Fibroblast of lung (primary cell): Measurements from ENCODE around the gene SAFB2. TPM values are rescaled to one million over a fixed set of nuclear protein-coding genes. Genes with fewer than 3 reads are reported as not detected.

ENCODE experiments used
- DNase-seq, 2 donors: peaks; one replicate each; pipeline versions ENCODE4 v3.0.0 to v3.0.0-alpha.2; 2010; ENCODE audit warnings: low read depth in 2 of 2
- H2AFZ ChIP-seq: 2 replicates; pipeline ENCODE4 v1.5.1; 2012; ENCODE audit warnings: low read length, control low read depth, inconsistent platforms
- H3K27ac ChIP-seq: 2 replicates; pipeline ENCODE4 v1.5.1; 2011; ENCODE audit warnings: low read length, control low read depth; ENCODE audit not compliant: insufficient read depth
- H3K27me3 ChIP-seq: 2 replicates; pipeline ENCODE4 v1.5.1; 2011; ENCODE audit warnings: mild to moderate bottlenecking, low read length; ENCODE audit not compliant: control insufficient read depth, insufficient read depth
- H3K36me3 ChIP-seq: 2 replicates; pipeline ENCODE4 v1.5.1; 2011; ENCODE audit warnings: low read length; ENCODE audit not compliant: control insufficient read depth, insufficient read depth
- H3K4me1 ChIP-seq: 2 replicates; pipeline ENCODE4 v1.5.1; 2011; ENCODE audit warnings: low read length; ENCODE audit not compliant: control insufficient read depth, insufficient read depth; ENCODE audit errors: extremely low read depth
- H3K4me2 ChIP-seq: 2 replicates; pipeline ENCODE4 v1.5.1; 2011; ENCODE audit warnings: low read length, control low read depth; ENCODE audit not compliant: insufficient read depth; ENCODE audit errors: extremely low read depth
- H3K4me3 ChIP-seq, 4 experiments: fragments of 200-600 bp in 1 of 4; sonication (generic) in 1 of 4; replicated peaks in 1 of 4; 2 replicates each; pipeline ENCODE4 v1.5.1; 2011 to 2016; ENCODE audit warnings: low read length in 4 of 4, low read depth in 3 of 4, mild to moderate bottlenecking in 3 of 4, control low read depth in 2 of 4, inconsistent platforms in 1 of 4, mixed read lengths in 1 of 4; ENCODE audit not compliant: insufficient read depth in 1 of 4; ENCODE audit errors: control extremely low read depth in 1 of 4
- H3K79me2 ChIP-seq: 2 replicates; pipeline ENCODE4 v1.5.1; 2012; ENCODE audit warnings: mild to moderate bottlenecking, low read length, inconsistent platforms; ENCODE audit not compliant: control insufficient read depth, insufficient read depth
- H3K9ac ChIP-seq: 2 replicates; pipeline ENCODE4 v1.5.1; 2011; ENCODE audit warnings: mild to moderate bottlenecking, low read length, control low read depth; ENCODE audit not compliant: insufficient read depth
- H3K9me3 ChIP-seq: 2 replicates; pipeline ENCODE4 v1.5.1; 2012; ENCODE audit warnings: low read depth, low read length; ENCODE audit not compliant: control insufficient read depth, insufficient read depth
- H4K20me1 ChIP-seq: 2 replicates; pipeline ENCODE4 v1.5.1; 2011; ENCODE audit warnings: low read length; ENCODE audit not compliant: control insufficient read depth, insufficient read depth; ENCODE audit errors: extremely low read depth
- EZH2 ChIP-seq: IDR thresholded peaks from 2 replicates; pipeline ENCODE4 v1.5.1; 2012; ENCODE audit warnings: low read length, control low read depth, mild to moderate bottlenecking; ENCODE audit errors: missing control alignments
- polyA plus RNA-seq, 2 donors: library from polyadenylated mRNA; depleted of rRNA in 1 of 2; stranded (reverse) in 1 of 2; unstranded in 1 of 2; fragments of >200 nt; gene quantifications; 2 replicates each; pipeline ENCODE4 v1.2.1, GENCODE V29; 2011 to 2012; ENCODE audit warnings: missing spikeins in 1 of 2
- total RNA-seq: library from RNA; depleted of rRNA; stranded (reverse); fragments of >200 nt; gene quantifications from 2 replicates; pipeline ENCODE4 v1.2.1, GENCODE V29; 2014
- TF ChIP-seq, protein P1 (sequence below), 2 donors: IDR thresholded peaks in 1 of 2; conservative IDR thresholded peaks in 1 of 2; 1 replicate in 1 of 2; 2 replicates in 1 of 2; pipeline ENCODE4 v1.5.1; 2011 to 2012; ENCODE audit warnings: low read length in 2 of 2, control low read depth in 1 of 2, inconsistent platforms in 1 of 2, low read depth in 1 of 2, mild to moderate bottlenecking in 1 of 2

SAFB2 gene
- total and polyA plus RNA-seq, 2 donors (not counting 1 experiment from before 2014, with no cell fraction given) = 16.9 to 35.8 TPM

DNA sequence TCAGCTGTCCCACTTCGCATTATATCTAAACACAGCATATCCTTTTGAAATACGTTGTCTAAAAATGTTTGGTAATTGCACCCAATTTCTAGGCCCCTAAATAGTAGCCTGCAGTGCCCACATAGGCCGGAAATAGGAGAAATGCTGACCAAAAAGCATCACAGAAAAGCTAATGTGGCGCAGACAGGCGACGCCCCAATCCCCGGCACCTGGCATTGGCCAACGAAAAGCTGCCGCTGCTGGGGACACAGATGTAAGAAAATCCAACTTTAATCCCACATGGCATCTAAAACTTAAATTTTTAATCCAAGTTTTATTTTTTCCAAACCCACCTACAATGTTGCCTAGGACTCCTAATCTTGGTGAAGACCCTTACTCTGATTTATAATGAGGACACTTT, 4.0 kb downstream of the SAFB2 start:
- no peaks in the 10 kb centered on the region for H3K27me3 ChIP-seq
- no peaks in the 10 kb centered on the region for H3K4me1 ChIP-seq
- peaks cover 60% of the 10 kb centered on the region for H3K79me2 ChIP-seq
- no peak overlapping the region for H3K9ac ChIP-seq
- no peak overlapping the region for H3K4me2 ChIP-seq
- TF ChIP-seq EZH2 = no peak
- TF ChIP-seq, protein P1, sequence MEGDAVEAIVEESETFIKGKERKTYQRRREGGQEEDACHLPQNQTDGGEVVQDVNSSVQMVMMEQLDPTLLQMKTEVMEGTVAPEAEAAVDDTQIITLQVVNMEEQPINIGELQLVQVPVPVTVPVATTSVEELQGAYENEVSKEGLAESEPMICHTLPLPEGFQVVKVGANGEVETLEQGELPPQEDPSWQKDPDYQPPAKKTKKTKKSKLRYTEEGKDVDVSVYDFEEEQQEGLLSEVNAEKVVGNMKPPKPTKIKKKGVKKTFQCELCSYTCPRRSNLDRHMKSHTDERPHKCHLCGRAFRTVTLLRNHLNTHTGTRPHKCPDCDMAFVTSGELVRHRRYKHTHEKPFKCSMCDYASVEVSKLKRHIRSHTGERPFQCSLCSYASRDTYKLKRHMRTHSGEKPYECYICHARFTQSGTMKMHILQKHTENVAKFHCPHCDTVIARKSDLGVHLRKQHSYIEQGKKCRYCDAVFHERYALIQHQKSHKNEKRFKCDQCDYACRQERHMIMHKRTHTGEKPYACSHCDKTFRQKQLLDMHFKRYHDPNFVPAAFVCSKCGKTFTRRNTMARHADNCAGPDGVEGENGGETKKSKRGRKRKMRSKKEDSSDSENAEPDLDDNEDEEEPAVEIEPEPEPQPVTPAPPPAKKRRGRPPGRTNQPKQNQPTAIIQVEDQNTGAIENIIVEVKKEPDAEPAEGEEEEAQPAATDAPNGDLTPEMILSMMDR (conservative IDR thresholded peaks at IDR 0.05 in 1 of 2, IDR thresholded peaks at IDR 0.05 in 1 of 2; ENCODE audit: low read depth in 1 of 2, low read length in 2 of 2) = no peak
- H4K20me1 ChIP-seq = no peaks in the 10 kb centered on the region
- H2AFZ ChIP-seq = no peak overlapping the region
- no peaks in the 10 kb centered on the region for H3K9me3 ChIP-seq
- H3K27ac ChIP-seq = no peak overlapping the region
- H3K4me3 ChIP-seq = no peak overlapping the region
- peaks cover 25% of the 10 kb centered on the region for H3K36me3 ChIP-seq
- DNase-seq = no peak

DNA sequence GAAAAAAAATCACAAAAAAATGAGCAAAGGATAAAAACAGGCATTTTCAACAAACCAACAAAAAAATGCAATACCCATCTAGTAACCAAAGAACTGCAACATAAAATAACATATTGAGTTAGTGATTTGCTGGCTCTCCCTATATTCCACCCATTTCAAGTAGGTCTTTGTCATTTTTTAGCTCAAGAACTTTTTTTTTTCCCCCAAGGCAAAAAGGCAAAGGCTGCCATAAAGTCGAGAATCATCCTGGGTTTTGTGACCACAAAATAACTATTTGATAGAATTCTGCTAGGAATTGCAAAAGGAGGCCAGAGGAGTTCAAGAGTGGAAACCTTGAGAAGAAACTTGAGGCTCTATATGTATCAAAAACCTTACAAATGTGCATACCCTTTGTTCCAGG, 5.5 kb downstream of the SAFB2 start:
- Histone ChIP-seq H3K79me2 (peaks cover 50% of the 10 kb centered on the region), H3K36me3 (peaks cover 32% of the 10 kb centered on the region), H3K4me2 (no peak overlapping the region), H3K27ac (no peak overlapping the region), H3K9me3 (no peaks in the 10 kb centered on the region), H4K20me1 (no peaks in the 10 kb centered on the region), H3K9ac (no peak overlapping the region), H3K27me3 (no peaks in the 10 kb centered on the region), H3K4me1 (no peaks in the 10 kb centered on the region), H3K4me3 (no peak overlapping the region), H2AFZ (no peak overlapping the region)
- no peak for TF ChIP-seq EZH2
- TF ChIP-seq, protein P1 (conservative IDR thresholded peaks at IDR 0.05 in 1 of 2, IDR thresholded peaks at IDR 0.05 in 1 of 2; ENCODE audit: low read depth in 1 of 2, low read length in 2 of 2) = no peak
- no peak for DNase-seq

DNA sequence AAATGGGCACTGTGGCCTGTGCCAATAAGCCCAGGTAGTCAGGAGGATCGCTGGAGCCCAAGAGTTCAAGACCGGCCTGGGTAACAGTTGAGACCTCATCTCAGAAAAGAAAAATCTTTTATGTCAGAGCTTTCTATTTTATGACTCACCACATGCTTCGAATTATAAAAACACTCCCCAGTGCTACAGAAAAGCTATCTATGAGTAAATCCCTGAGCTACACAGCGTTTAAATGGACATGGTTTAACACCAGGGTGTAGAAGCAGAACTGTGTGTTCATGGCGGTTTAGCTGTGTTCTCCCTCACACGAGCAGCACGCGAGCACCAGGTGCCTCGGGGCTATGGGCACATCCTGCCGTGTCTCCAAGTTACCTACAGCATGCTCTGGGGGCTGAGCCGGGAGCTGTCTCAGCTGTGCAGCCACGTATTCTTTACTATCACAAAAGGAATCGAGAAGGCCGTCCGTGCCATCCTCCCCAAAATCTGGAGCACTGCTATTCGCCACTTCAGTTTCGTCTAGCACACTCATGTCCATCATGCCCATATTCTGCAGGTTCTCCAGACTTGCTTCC, 6.7 kb downstream of the SAFB2 start:
- Histone ChIP-seq H3K27ac (no peak overlapping the region), H4K20me1 (no peaks in the 10 kb centered on the region), H2AFZ (no peak overlapping the region), H3K9me3 (no peaks in the 10 kb centered on the region), H3K4me1 (no peaks in the 10 kb centered on the region), H3K79me2 (peaks cover 37% of the 10 kb centered on the region), H3K9ac (no peak overlapping the region), H3K27me3 (no peaks in the 10 kb centered on the region), H3K4me3 (no peak overlapping the region), H3K36me3 (peaks cover 32% of the 10 kb centered on the region), H3K4me2 (no peak overlapping the region)
- no peak for TF ChIP-seq EZH2
- TF ChIP-seq, protein P1 (conservative IDR thresholded peaks at IDR 0.05 in 1 of 2, IDR thresholded peaks at IDR 0.05 in 1 of 2; ENCODE audit: low read depth in 1 of 2, low read length in 2 of 2) = no peak
- peak in 1 of 2 donors; percentile 54 for DNase-seq
